Fibroblast of peridontal ligament (primary cell): ENCODE measurements around the gene RNU1-1.
A peak's percentile ranks its signal among the peaks of the same experiment; 100 is the strongest.
"Not testable (repeated sequence)": the region's sequence is repeated elsewhere in the genome, so short reads cannot be mapped to it uniquely, and the experiment has no call there.

Experiments used
- DNase-seq: peaks from one replicate; pipeline ENCODE4 v3.0.0-alpha.2; 2010; ENCODE audit errors: extremely low read depth

The RNU1-1 gene

GRCh38 chr1:16521679-16522078, 7.6 kb upstream of the RNU1-1 start:
- DNase-seq = not testable (repeated sequence)

GRCh38 chr1:16521288-16521583, 7.2 kb upstream of the RNU1-1 start:
- DNase-seq = no peak

- not testable (repeated sequence) for DNase-seq
Measured at GRCh38 chr1:16520435-16521287, 6.6 kb upstream of the RNU1-1 start.

GRCh38 chr1:16519255-16519951, 5.3 kb upstream of the RNU1-1 start:
- DNase-seq = not testable (repeated sequence)

DNA sequence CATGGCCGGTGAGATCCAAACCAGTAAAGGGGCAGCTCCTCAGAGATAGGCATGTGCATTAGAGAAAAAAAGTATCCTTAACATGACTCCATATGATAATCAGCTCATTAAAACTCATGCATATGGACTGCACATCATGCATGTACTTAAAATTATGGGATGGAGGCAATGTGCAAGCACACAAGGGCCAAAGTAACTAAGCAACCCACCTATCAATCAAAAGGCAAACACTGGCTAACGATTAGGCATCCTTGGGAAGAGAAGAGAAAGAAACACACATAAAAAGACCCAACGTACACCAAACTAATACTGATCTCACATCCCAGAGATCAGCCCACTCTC, 4.8 kb upstream of the RNU1-1 start:
- not testable (repeated sequence) for DNase-seq

GRCh38 chr1:16516694-16517410, 2.8 kb upstream of the RNU1-1 start:
- DNase-seq = not testable (repeated sequence)

- peak; percentile 99 for DNase-seq
Measured at GRCh38 chr1:16513412-16514106, 526 bp downstream of the RNU1-1 start.

- not testable (repeated sequence) for DNase-seq
Measured at GRCh38 chr1:16512624-16513411, 1.3 kb downstream of the RNU1-1 start.

- DNase-seq = not testable (repeated sequence)
Measured at GRCh38 chr1:16511926-16512325, 2.2 kb downstream of the RNU1-1 start.

DNA sequence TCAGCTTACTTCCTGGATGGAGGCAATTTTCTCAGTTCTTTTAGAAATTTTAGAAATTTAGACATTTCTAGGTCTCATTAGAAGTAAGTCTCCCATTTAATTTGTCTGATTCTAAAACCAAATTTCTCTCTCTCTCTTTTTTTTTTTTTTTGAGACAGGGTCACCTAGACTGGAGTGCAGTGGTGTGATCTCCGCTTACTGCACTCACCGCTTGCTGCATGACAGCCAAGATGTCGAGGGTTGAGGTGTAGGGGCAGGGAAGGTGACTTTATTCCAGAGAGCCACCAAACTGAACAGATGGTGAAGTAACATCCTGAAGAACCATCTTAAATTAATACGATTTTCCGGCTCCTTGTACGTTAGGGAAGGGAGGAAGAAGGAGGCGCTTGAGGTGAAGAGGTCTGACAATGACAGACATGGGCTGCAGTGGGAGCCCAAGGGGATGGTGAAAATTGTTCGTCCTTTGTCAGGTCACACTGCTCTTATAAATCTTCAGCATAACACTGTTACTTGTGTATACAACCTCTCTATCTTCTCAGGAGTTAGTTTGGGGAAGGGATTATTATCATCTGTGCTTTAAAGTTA, 5.1 kb downstream of the RNU1-1 start:
- not testable (repeated sequence) for DNase-seq

GRCh38 chr1:16506364-16507136, 7.5 kb downstream of the RNU1-1 start:
- not testable (repeated sequence) for DNase-seq

GRCh38 chr1:16505870-16506269, 8.2 kb downstream of the RNU1-1 start:
- not testable (repeated sequence) for DNase-seq

- DNase-seq = no peak
Measured at GRCh38 chr1:16503494-16503893, 10.6 kb downstream of the RNU1-1 start.

- DNase-seq = not testable (repeated sequence)
Measured at GRCh38 chr1:16501446-16501845, 12.6 kb downstream of the RNU1-1 start.

DNA sequence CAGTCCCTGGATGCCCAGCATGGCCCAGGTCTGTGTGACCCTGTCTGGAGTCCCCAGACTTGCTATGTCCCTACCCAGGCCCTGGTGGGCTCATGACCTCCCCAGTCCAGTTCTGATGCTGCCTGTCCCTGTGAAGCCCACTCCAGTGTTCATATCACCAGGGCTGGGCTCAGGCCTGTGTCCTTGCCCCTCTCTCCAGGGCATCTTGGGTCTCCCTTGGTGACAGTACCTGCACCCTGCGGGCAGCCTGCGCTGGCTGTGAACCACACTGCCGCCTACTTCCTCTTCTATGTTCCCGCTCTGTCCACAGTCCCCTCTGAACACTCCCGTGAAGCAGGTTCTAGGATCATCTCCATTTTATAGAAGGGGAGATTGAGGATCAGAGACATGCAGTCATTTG, 13.1 kb downstream of the RNU1-1 start:
- DNase-seq = not testable (repeated sequence)

- DNase-seq = not testable (repeated sequence)
Measured at GRCh38 chr1:16500466-16500865, 13.6 kb downstream of the RNU1-1 start.

DNA sequence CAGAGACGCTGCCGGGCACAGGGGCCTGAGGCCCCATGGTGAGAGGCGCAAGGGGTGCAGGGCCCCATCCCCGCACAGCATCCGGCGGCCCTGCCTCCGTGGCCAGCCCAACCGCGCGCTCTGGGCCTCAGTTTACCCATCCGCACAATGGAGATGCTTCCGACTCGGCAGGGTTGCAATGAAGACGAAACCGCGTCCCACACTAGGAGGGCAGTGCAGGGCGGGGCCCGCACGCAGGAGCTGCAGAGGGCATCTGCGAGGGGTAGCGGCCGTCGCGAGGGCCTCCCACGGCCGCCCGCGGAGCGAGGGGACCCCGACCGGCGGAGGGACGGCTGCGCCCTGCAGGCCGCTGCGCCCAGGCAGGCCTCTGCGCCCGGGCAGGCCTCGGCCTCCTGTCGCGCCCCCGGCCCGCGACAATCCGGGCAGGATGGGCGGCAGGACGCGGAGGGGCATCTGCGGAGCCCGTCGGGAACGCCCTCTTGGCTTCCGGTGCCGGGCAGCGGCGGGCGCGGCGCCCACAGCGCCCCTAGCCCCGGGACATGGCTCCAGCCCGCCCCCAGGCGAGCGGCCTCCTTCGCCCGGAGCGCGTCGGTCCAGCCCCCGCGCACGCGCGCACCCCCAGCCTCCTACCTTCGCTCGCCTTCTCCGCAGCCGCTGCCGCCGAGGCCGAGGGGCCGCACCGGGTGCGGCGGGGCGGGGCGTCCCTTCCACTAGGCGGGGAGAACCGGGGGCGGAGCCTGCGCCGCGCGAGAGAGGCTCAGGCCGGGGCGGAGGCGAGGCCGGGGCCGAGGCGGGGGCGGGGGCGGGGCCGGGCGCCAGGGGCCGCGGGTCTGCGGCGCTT, 15.3 kb downstream of the RNU1-1 start:
- DNase-seq = peak; percentile 69

DNA sequence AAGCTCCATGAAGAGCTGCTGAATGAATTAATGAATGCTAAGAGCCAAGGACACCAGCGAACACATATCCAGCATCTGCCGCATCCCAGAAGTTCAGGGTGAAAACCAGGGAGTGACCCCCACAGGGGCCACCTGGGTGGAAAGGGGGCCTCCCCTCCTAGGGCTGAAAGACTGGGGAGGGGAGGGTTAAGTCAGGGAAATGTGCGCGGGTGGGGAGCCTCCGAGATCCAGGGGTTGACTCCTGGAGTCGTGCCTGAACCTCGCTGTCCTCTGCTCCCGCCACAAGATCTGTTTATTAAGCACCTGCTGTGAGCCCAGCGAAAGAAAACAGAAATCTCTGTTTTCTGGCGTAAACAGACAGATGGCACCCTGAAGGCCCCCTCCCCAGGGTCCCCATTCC, 16.0 kb downstream of the RNU1-1 start:
- DNase-seq = not testable (repeated sequence)

- not testable (repeated sequence) for DNase-seq
Measured at GRCh38 chr1:16497474-16497904, 16.6 kb downstream of the RNU1-1 start.
